H9 (cell line): ENCODE results near the gene PTGER3. TPM values are rescaled to one million over a fixed set of nuclear protein-coding genes. Genes with fewer than 3 reads are reported as not detected.

Experiments used
- DNase-seq: peaks from one replicate; pipeline ENCODE4 v3.0.0-alpha.2; 2017
- H2AFZ ChIP-seq: one replicate; pipeline ENCODE4 v1.6.1; 2013; ENCODE audit warnings: mild to moderate bottlenecking, low read length, control low read depth, moderate library complexity
- H2AK5ac ChIP-seq: 2 replicates; pipeline ENCODE4 v1.6.1; 2013; ENCODE audit warnings: low read length, control low read depth, mixed read lengths; ENCODE audit not compliant: insufficient read length
- H2BK120ac ChIP-seq: one replicate; pipeline ENCODE4 v1.6.1; 2013; ENCODE audit warnings: low read depth, mild to moderate bottlenecking, low read length, control low read depth, inconsistent platforms; ENCODE audit not compliant: poor library complexity, severe bottlenecking
- H2BK12ac ChIP-seq: 2 replicates; pipeline ENCODE4 v1.6.1; 2013; ENCODE audit warnings: low read length, control low read depth, mixed read lengths, low read depth; ENCODE audit not compliant: insufficient read length
- H2BK15ac ChIP-seq: 2 replicates; pipeline ENCODE4 v1.6.1; 2013; ENCODE audit warnings: low read depth, low read length, control low read depth
- H2BK20ac ChIP-seq: one replicate; pipeline ENCODE4 v1.6.1; 2013; ENCODE audit warnings: low read depth, mild to moderate bottlenecking, low read length, control low read depth, inconsistent platforms; ENCODE audit not compliant: poor library complexity, severe bottlenecking
- H2BK5ac ChIP-seq: 2 replicates; pipeline ENCODE4 v1.6.1; 2013; ENCODE audit warnings: low read length, control low read depth, mixed read lengths; ENCODE audit not compliant: insufficient read length
- H3K14ac ChIP-seq: 2 replicates; pipeline ENCODE4 v1.6.1; 2013; ENCODE audit warnings: low read length, control low read depth; ENCODE audit not compliant: insufficient read depth
- H3K18ac ChIP-seq: 2 replicates; pipeline ENCODE4 v1.6.1; 2013; ENCODE audit warnings: low read depth, mild to moderate bottlenecking, mixed read lengths, low read length, control low read depth; ENCODE audit not compliant: insufficient read length
- H3K23ac ChIP-seq: 2 replicates; pipeline ENCODE4 v1.6.1; 2013; ENCODE audit warnings: low read length, control low read depth, mixed read lengths, low read depth; ENCODE audit not compliant: insufficient read length
- H3K23me2 ChIP-seq: 2 replicates; pipeline ENCODE4 v1.6.1; 2013; ENCODE audit warnings: low read depth, mild to moderate bottlenecking, mixed read lengths, low read length, control low read depth; ENCODE audit not compliant: insufficient read length, poor library complexity, severe bottlenecking
- H3K27ac ChIP-seq: 2 replicates; pipeline ENCODE4 v1.5.1; 2013; ENCODE audit warnings: low read length, control low read depth, mixed read lengths, low read depth; ENCODE audit not compliant: insufficient read length
- H3K27me3 ChIP-seq: 2 replicates; pipeline ENCODE4 v1.6.1; 2013; ENCODE audit warnings: low read length, control low read depth, inconsistent platforms; ENCODE audit not compliant: insufficient read depth
- H3K4ac ChIP-seq: 2 replicates; pipeline ENCODE4 v1.6.1; 2013; ENCODE audit warnings: low read depth, mild to moderate bottlenecking, control low read depth, inconsistent platforms, low read length, moderate library complexity
- H3K4me1 ChIP-seq: 2 replicates; pipeline ENCODE4 v1.6.1; 2013; ENCODE audit warnings: low read length, control low read depth, inconsistent platforms; ENCODE audit not compliant: insufficient read depth
- H3K4me2 ChIP-seq: 2 replicates; pipeline ENCODE4 v1.6.1; 2013; ENCODE audit warnings: low read length, control low read depth, mixed read lengths; ENCODE audit not compliant: insufficient read length, insufficient read depth
- H3K56ac ChIP-seq: 2 replicates; pipeline ENCODE4 v1.6.1; 2013; ENCODE audit warnings: low read depth, mild to moderate bottlenecking, mixed read lengths, low read length, control low read depth; ENCODE audit not compliant: insufficient read length
- H3K79me1 ChIP-seq: 2 replicates; pipeline ENCODE4 v1.6.1; 2013; ENCODE audit warnings: low read depth, mild to moderate bottlenecking, moderate library complexity, low read length, control low read depth, inconsistent platforms; ENCODE audit not compliant: insufficient read depth, poor library complexity, severe bottlenecking
- H3K79me2 ChIP-seq: 2 replicates; pipeline ENCODE4 v1.6.1; 2013; ENCODE audit warnings: low read length, control low read depth, inconsistent platforms; ENCODE audit not compliant: insufficient read depth
- H3K9ac ChIP-seq: 2 replicates; pipeline ENCODE4 v1.6.1; 2013; ENCODE audit warnings: low read length, control low read depth, mixed read lengths; ENCODE audit not compliant: insufficient read length; ENCODE audit errors: extremely low read depth
- H3K9me3 ChIP-seq: one replicate; pipeline ENCODE4 v1.6.1; 2013; ENCODE audit warnings: low read depth, low read length, inconsistent platforms; ENCODE audit not compliant: control insufficient read depth
- H3T11ph ChIP-seq: one replicate; pipeline ENCODE4 v1.6.1; 2013; ENCODE audit warnings: mild to moderate bottlenecking, low read length, control low read depth, inconsistent platforms
- H4K20me1 ChIP-seq: one replicate; pipeline ENCODE4 v1.6.1; 2013; ENCODE audit not compliant: control insufficient read depth, insufficient read length, insufficient read depth
- H4K5ac ChIP-seq: 2 replicates; pipeline ENCODE4 v1.6.1; 2013; ENCODE audit warnings: low read depth, mild to moderate bottlenecking, mixed read lengths, low read length, control low read depth; ENCODE audit not compliant: insufficient read length
- H4K8ac ChIP-seq: replicated peaks from 2 replicates; pipeline ENCODE4 v1.6.1; 2013; ENCODE audit warnings: low read length, control low read depth, mixed read lengths, low read depth; ENCODE audit not compliant: insufficient read length
- H4K91ac ChIP-seq: 2 replicates; pipeline ENCODE4 v1.6.1; 2013; ENCODE audit warnings: low read depth, mild to moderate bottlenecking, moderate library complexity, mixed read lengths, low read length, control low read depth; ENCODE audit not compliant: insufficient read length
- H3K27ac Mint-ChIP-seq, 3 experiments: 2 replicates in 2 of 3; 3 replicates in 1 of 3; pipeline ENCODE4 v1.8.0; 2020 to 2021; ENCODE audit warnings: mixed read lengths in 3 of 3, mild to moderate bottlenecking in 1 of 3, moderate library complexity in 1 of 3
- H3K27me3 Mint-ChIP-seq: 2 replicates; pipeline ENCODE4 v1.8.0; 2021; ENCODE audit warnings: low read depth, mild to moderate bottlenecking, moderate library complexity, mixed read lengths
- H3K36me3 Mint-ChIP-seq, 3 experiments: 2 replicates in 2 of 3; 3 replicates in 1 of 3; pipeline ENCODE4 v1.8.0; 2020 to 2021; ENCODE audit warnings: low read depth in 3 of 3, mixed read lengths in 3 of 3; ENCODE audit not compliant: insufficient read depth in 1 of 3
- H3K4me1 Mint-ChIP-seq, 2 experiments: 2 replicates each; pipeline ENCODE4 v1.8.0; 2020; ENCODE audit warnings: mixed read lengths in 2 of 2
- H3K4me3 Mint-ChIP-seq, 2 experiments: 2 replicates in 1 of 2; 3 replicates in 1 of 2; pipeline ENCODE4 v1.8.0; 2020 to 2021; ENCODE audit warnings: mild to moderate bottlenecking in 2 of 2, mixed read lengths in 2 of 2, moderate library complexity in 1 of 2
- H3K9me3 Mint-ChIP-seq, 2 experiments: 2 replicates in 1 of 2; 3 replicates in 1 of 2; pipeline ENCODE4 v1.8.0; 2020; ENCODE audit warnings: mild to moderate bottlenecking in 2 of 2, mixed read lengths in 2 of 2, moderate library complexity in 1 of 2
- WGBS: extraction: QIAGEN DNeasy Blood & Tissue Kit; methylation state at CpG from one replicate; pipeline ENCODE4 v1.1.7; 2013; ENCODE audit warnings: missing lambda C conversion rate, low lambda C conversion rate, mixed read lengths; ENCODE audit not compliant: insufficient read length; ENCODE audit errors: extremely low coverage; 5-methylcytosine and 5-hydroxymethylcytosine counted together
- total RNA-seq: library from RNA; stranded (reverse); gene quantifications from 2 replicates; pipeline ENCODE4 v1.2.1, GENCODE V29; 2021
- TF ChIP-seq, protein P1 (sequence below): fragments of 200-600 bp; sonication (generic); conservative IDR thresholded peaks from 3 replicates; pipeline ENCODE4 v1.8.0; 2021; ENCODE audit warnings: antibody characterized with exemption, mild to moderate bottlenecking

PTGER3 gene
- total RNA-seq, 1 experiment from 2014 or later = 0.26 TPM

DNA sequence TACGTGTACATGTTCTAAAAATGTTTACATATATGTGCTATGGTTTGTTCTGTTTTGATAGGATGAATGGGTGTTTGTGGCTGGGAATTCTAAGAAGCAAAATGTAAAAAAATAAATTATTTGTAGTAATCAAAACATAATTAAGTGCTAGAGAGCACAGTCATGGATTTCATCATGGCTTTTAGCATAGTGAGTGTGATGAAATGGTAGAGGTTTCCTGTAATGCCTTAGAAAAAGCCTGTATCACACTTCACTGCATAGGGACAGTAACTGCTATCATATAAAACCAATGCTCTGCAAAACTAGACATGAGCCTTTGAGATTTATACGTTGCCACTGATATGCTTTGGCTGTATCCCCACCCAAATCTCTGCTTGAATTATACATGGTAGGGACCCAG lies 99.8 kb downstream of the PTGER3 start:
- WGBS = no CpG with 5 or more reads among the region's 2 CpGs
- Histone ChIP-seq H3K23me2 (no peaks in the 10 kb centered on the region), H3K4me1 (no peaks in the 10 kb centered on the region), H2BK12ac (no peak overlapping the region), H4K5ac (no peak overlapping the region), H3K79me1 (no peaks in the 10 kb centered on the region), H2BK20ac (no peak overlapping the region), H2BK15ac (no peak overlapping the region), H2AK5ac (no peak overlapping the region), H4K8ac (no peak overlapping the region), H4K91ac (no peak overlapping the region), H3K27ac (no peak overlapping the region), H3K14ac (no peak overlapping the region), H3T11ph (no peak overlapping the region), H2AFZ (no peak overlapping the region), H4K20me1 (no peaks in the 10 kb centered on the region), H3K18ac (no peak overlapping the region), H3K56ac (no peak overlapping the region), H3K9ac (no peak overlapping the region), H3K4ac (no peak overlapping the region), H2BK5ac (no peak overlapping the region), H3K27me3 (no peaks in the 10 kb centered on the region), H3K79me2 (no peaks in the 10 kb centered on the region), H3K9me3 (no peaks in the 10 kb centered on the region), H3K4me2 (no peak overlapping the region), H2BK120ac (no peak overlapping the region), H3K23ac (no peak overlapping the region)
- Mint-ChIP-seq H3K36me3 (no peaks in the 10 kb centered on the region), H3K4me1 (no peaks in the 10 kb centered on the region), H3K27ac (no peak overlapping the region), H3K9me3 (no peaks in the 10 kb centered on the region), H3K4me3 (no peak overlapping the region), H3K27me3 (peaks cover 3% of the 10 kb centered on the region; the same call in 1 of the 2 replicates)
- TF ChIP-seq, protein P1, sequence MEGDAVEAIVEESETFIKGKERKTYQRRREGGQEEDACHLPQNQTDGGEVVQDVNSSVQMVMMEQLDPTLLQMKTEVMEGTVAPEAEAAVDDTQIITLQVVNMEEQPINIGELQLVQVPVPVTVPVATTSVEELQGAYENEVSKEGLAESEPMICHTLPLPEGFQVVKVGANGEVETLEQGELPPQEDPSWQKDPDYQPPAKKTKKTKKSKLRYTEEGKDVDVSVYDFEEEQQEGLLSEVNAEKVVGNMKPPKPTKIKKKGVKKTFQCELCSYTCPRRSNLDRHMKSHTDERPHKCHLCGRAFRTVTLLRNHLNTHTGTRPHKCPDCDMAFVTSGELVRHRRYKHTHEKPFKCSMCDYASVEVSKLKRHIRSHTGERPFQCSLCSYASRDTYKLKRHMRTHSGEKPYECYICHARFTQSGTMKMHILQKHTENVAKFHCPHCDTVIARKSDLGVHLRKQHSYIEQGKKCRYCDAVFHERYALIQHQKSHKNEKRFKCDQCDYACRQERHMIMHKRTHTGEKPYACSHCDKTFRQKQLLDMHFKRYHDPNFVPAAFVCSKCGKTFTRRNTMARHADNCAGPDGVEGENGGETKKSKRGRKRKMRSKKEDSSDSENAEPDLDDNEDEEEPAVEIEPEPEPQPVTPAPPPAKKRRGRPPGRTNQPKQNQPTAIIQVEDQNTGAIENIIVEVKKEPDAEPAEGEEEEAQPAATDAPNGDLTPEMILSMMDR = no peak
- no peak for DNase-seq
